SK-N-SH (cell line): Measurements from ENCODE around the gene PRAMEF14. TPM values are rescaled to one million over a fixed set of nuclear protein-coding genes. Genes with fewer than 3 reads are reported as not detected.
"Not testable (repeated sequence)": the region's sequence is repeated elsewhere in the genome, so short reads cannot be mapped to it uniquely, and the experiment has no call there.

Experiments used
- CTCF ChIA-PET: fragments of 300-600, 350-600 bp; formaldehyde crosslinking; extraction: SDS; loops from one replicate; lab custom pipeline; 2021; lab: Yijun Ruan, JAX
- POLR2A ChIA-PET: fragments of 350-600 bp; sonication (Branson Sonifier 250); formaldehyde crosslinking; extraction: SDS; loops from one replicate; lab custom pipeline; 2020; ENCODE audit warnings: antibody characterized with exemption, inconsistent platforms; lab: Yijun Ruan, JAX
- DNase-seq: peaks from one replicate; pipeline ENCODE4 v3.0.0; 2012
- H2AFZ ChIP-seq: fragments of 200-600 bp; sonication (generic); 2 replicates; pipeline ENCODE4 v1.8.1; 2016; ENCODE audit warnings: antibody characterized with exemption, mild to moderate bottlenecking, low read depth
- H3F3A ChIP-seq: fragments of 200-600 bp; sonication (generic); replicated peaks from 2 replicates; pipeline ENCODE3; 2016; ENCODE audit warnings: antibody characterized with exemption, mild to moderate bottlenecking; ENCODE audit not compliant: insufficient read depth
- H3K27ac ChIP-seq, 2 experiments: fragments of 200-500 bp in 1 of 2; fragments of 200-600 bp in 1 of 2; sonication (Bioruptor generic) in 1 of 2; sonication (generic), shearing (Covaris generic) in 1 of 2; 2 replicates each; pipeline versions ENCODE4 v1.5.1 to v1.6.1; 2014 to 2016; ENCODE audit warnings: low read depth in 2 of 2, inconsistent platforms in 1 of 2, low read length in 1 of 2, mild to moderate bottlenecking in 1 of 2, mixed read lengths in 1 of 2
- H3K27me3 ChIP-seq: fragments of 200-600 bp; sonication (generic), shearing (Covaris generic); 2 replicates; pipeline ENCODE4 v1.6.1; 2016; ENCODE audit warnings: mixed run types; ENCODE audit not compliant: insufficient read depth
- H3K36me3 ChIP-seq, 2 experiments: fragments of 200-500 bp in 1 of 2; fragments of 200-600 bp in 1 of 2; sonication (Bioruptor generic) in 1 of 2; sonication (generic) in 1 of 2; replicated peaks in 1 of 2; 2 replicates each; pipeline versions ENCODE3 to v1.5.1; 2014 to 2016; ENCODE audit warnings: low read length in 1 of 2, mild to moderate bottlenecking in 1 of 2; ENCODE audit not compliant: insufficient read depth in 2 of 2, control insufficient read depth in 1 of 2
- H3K4me1 ChIP-seq, 2 experiments: fragments of 200-500 bp in 1 of 2; fragments of 200-600 bp in 1 of 2; sonication (Bioruptor generic) in 1 of 2; sonication (generic), shearing (Covaris generic) in 1 of 2; 2 replicates each; pipeline versions ENCODE4 v1.5.1 to v1.6.1; 2014 to 2016; ENCODE audit warnings: low read depth in 1 of 2, low read length in 1 of 2, mixed run types in 1 of 2; ENCODE audit not compliant: insufficient read depth in 2 of 2, control insufficient read depth in 1 of 2
- H3K4me2 ChIP-seq: fragments of 200-600 bp; sonication (generic), shearing (Covaris generic); 2 replicates; pipeline ENCODE4 v1.6.1; 2017; ENCODE audit warnings: mixed run types
- H3K4me3 ChIP-seq, 2 experiments: fragments of 200-500 bp in 1 of 2; fragments of 200-600 bp in 1 of 2; sonication (Bioruptor generic) in 1 of 2; sonication (generic), shearing (Covaris generic) in 1 of 2; 2 replicates each; pipeline versions ENCODE4 v1.5.1 to v1.8.1; 2014 to 2016; ENCODE audit warnings: low read depth in 2 of 2, inconsistent platforms in 1 of 2, low read length in 1 of 2, mild to moderate bottlenecking in 1 of 2, mixed read lengths in 1 of 2, moderate library complexity in 1 of 2
- H3K79me2 ChIP-seq: fragments of 200-600 bp; sonication (generic); 2 replicates; pipeline ENCODE4 v1.8.1; 2017; ENCODE audit warnings: mild to moderate bottlenecking; ENCODE audit not compliant: insufficient read depth
- H3K9ac ChIP-seq: fragments of 200-600 bp; sonication (generic); 2 replicates; pipeline ENCODE4 v1.6.1; 2017; ENCODE audit warnings: mixed run types
- H3K9me2 ChIP-seq: fragments of 200-600 bp; sonication (generic); 2 replicates; pipeline ENCODE4 v1.6.1; 2017; ENCODE audit warnings: mixed run types
- H3K9me3 ChIP-seq: fragments of 200-600 bp; sonication (generic); 2 replicates; pipeline ENCODE4 v1.6.1; 2017; ENCODE audit warnings: mixed run types, mild to moderate bottlenecking, moderate library complexity
- H4K20me1 ChIP-seq: fragments of 200-600 bp; sonication (generic); 2 replicates; pipeline ENCODE4 v1.6.1; 2017; ENCODE audit warnings: mild to moderate bottlenecking, mixed run types; ENCODE audit not compliant: insufficient read depth
- WGBS: methylation state at CpG from one replicate; pipeline ENCODE4 v1.1.6; 2017; ENCODE audit warnings: low lambda C conversion rate; 5-methylcytosine and 5-hydroxymethylcytosine counted together
- polyA plus RNA-seq, 3 experiments: library from polyadenylated mRNA; depleted of rRNA; stranded (reverse); fragments of >200 nt; gene quantifications; 2 replicates each; pipeline ENCODE4 v1.2.3, GENCODE V29; 2012

The PRAMEF14 gene
- polyA plus RNA-seq, 1 of the 3 experiments (the other 2 are of a cell fraction), result not detected

DNA sequence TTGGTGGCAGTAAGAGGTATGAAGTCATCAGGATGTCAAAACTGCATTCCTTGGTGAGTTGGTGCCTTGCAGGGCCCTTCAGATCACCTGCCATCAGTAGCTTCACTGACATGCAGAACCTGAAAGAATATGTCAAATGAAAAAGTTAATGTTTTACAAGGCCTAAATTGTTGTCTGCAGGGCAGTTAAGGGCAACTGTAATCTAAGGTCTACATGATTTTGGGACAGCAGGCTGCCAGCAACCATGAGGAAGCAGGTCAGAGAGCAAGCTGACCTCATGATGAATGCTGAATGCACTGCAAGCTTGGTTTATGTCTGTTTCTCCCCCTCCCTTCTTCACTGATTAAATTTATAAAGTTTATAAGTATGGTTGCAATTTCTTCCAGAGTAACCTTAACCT lies 44.7 kb downstream of the PRAMEF14 start:
- POLR2A ChIA-PET, H3K9ac ChIP-seq: not testable (repeated sequence)

GRCh38 chr1:13298699-13299098 lies 48.2 kb downstream of the PRAMEF14 start:
- H3F3A ChIP-seq, H3K9me2 ChIP-seq, CTCF ChIA-PET, POLR2A ChIA-PET, H4K20me1 ChIP-seq, DNase-seq, H3K9ac ChIP-seq, H3K27me3 ChIP-seq, H3K79me2 ChIP-seq, H2AFZ ChIP-seq, H3K4me1 ChIP-seq, H3K4me2 ChIP-seq, H3K27ac ChIP-seq, H3K36me3 ChIP-seq, H3K4me3 ChIP-seq, H3K9me3 ChIP-seq: not testable (repeated sequence)
- no CpG with 5 or more reads among the region's 27 CpGs for WGBS

More for the DNA sequence above, 44.7 kb downstream of the PRAMEF14 start:
- H3K79me2 ChIP-seq, CTCF ChIA-PET, H3F3A ChIP-seq, H3K9me2 ChIP-seq, H3K27ac ChIP-seq, H2AFZ ChIP-seq, H4K20me1 ChIP-seq, H3K4me1 ChIP-seq, H3K4me3 ChIP-seq, H3K9me3 ChIP-seq, DNase-seq, H3K4me2 ChIP-seq, H3K27me3 ChIP-seq, H3K36me3 ChIP-seq: not testable (repeated sequence)

GRCh38 chr1:13297216-13297931 lies 49.6 kb downstream of the PRAMEF14 start:
- H3K4me2 ChIP-seq, H2AFZ ChIP-seq, H3K9me2 ChIP-seq, H3K79me2 ChIP-seq, POLR2A ChIA-PET, H3K4me1 ChIP-seq, H3K27ac ChIP-seq, H3K9ac ChIP-seq, DNase-seq, CTCF ChIA-PET, H3F3A ChIP-seq, H3K9me3 ChIP-seq, H3K36me3 ChIP-seq, H4K20me1 ChIP-seq, H3K4me3 ChIP-seq, H3K27me3 ChIP-seq: not testable (repeated sequence)
- no CpG with 5 or more reads among the region's 5 CpGs for WGBS

Other genes with a start within 250 kb of the PRAMEF14 start
- gene HNRNPCL2, start 230.3 kb downstream of the PRAMEF14 start, polyA plus RNA-seq (2012; rRNA removed), result not detected in 2 replicates
- gene PRAMEF26, start 191.1 kb downstream of the PRAMEF14 start, polyA plus RNA-seq (2012; rRNA removed), result not detected in 2 replicates
- gene HNRNPCL4, start 181.5 kb downstream of the PRAMEF14 start, polyA plus RNA-seq (2012; rRNA removed), result not detected in 2 replicates
- not detected in 2 replicates for gene PRAMEF9, start 175.3 kb downstream of the PRAMEF14 start, polyA plus RNA-seq (2012; rRNA removed)
- not detected in 2 replicates for gene PRAMEF13, start 145.7 kb downstream of the PRAMEF14 start, polyA plus RNA-seq (2012; rRNA removed)
- not detected in 2 replicates for gene PRAMEF18, start 121.0 kb downstream of the PRAMEF14 start, polyA plus RNA-seq (2012; rRNA removed)
- not detected in 2 replicates for gene PRAMEF5, start 92.9 kb downstream of the PRAMEF14 start, polyA plus RNA-seq (2012; rRNA removed)
- not detected in 2 replicates for gene PRAMEF8, start 62.0 kb downstream of the PRAMEF14 start, polyA plus RNA-seq (2012; rRNA removed)
- gene PRAMEF33, start 43.6 kb downstream of the PRAMEF14 start, polyA plus RNA-seq (2012; rRNA removed), result not detected in 2 replicates
- not detected in 2 replicates for gene PRAMEF15, start 31.6 kb downstream of the PRAMEF14 start, polyA plus RNA-seq (2012; rRNA removed)
- not detected in 2 replicates for gene PRAMEF19, start 24.8 kb upstream of the PRAMEF14 start, polyA plus RNA-seq (2012; rRNA removed)
- gene PRAMEF17, start 42.5 kb upstream of the PRAMEF14 start, polyA plus RNA-seq (2012; rRNA removed), result not detected in 2 replicates
- not detected in 2 replicates for gene PRAMEF20, start 63.3 kb upstream of the PRAMEF14 start, polyA plus RNA-seq (2012; rRNA removed)
- 0.02 TPM in 1 of 2 replicates, not detected in the other for gene LRRC38, start 166.9 kb upstream of the PRAMEF14 start, polyA plus RNA-seq (2012; rRNA removed)
- not detected in 2 replicates for gene PDPN, start 236.7 kb upstream of the PRAMEF14 start, polyA plus RNA-seq (2012; rRNA removed)